RWPE1 (cell line): Measurements from ENCODE around the gene BMAL2.

Experiments
- CTCF ChIA-PET: fragments of 350-600 bp; sonication (Branson Sonifier 250); formaldehyde crosslinking; extraction: SDS; loops from one replicate; lab custom pipeline; 2021; lab: Yijun Ruan, JAX
- POLR2A ChIA-PET: fragments of 400-600 bp; formaldehyde crosslinking; extraction: SDS; loops from one replicate; lab custom pipeline; 2020; ENCODE audit warnings: antibody characterized with exemption; ENCODE audit not compliant: low non-redundant PET; lab: Yijun Ruan, JAX
- DNase-seq: peaks from one replicate; pipeline ENCODE4 v3.0.0; 2012; ENCODE audit warnings: low spot score
- H3K27ac ChIP-seq: fragments of 450-650 bp; 2 replicates; pipeline ENCODE4 v1.5.1; 2017
- TF ChIP-seq, protein P1 (sequence below): fragments of 450-650 bp; conservative IDR thresholded peaks from 2 replicates; pipeline ENCODE4 v1.5.1; 2017; ENCODE audit warnings: low read depth, mild to moderate bottlenecking

Gene BMAL2, protein sequence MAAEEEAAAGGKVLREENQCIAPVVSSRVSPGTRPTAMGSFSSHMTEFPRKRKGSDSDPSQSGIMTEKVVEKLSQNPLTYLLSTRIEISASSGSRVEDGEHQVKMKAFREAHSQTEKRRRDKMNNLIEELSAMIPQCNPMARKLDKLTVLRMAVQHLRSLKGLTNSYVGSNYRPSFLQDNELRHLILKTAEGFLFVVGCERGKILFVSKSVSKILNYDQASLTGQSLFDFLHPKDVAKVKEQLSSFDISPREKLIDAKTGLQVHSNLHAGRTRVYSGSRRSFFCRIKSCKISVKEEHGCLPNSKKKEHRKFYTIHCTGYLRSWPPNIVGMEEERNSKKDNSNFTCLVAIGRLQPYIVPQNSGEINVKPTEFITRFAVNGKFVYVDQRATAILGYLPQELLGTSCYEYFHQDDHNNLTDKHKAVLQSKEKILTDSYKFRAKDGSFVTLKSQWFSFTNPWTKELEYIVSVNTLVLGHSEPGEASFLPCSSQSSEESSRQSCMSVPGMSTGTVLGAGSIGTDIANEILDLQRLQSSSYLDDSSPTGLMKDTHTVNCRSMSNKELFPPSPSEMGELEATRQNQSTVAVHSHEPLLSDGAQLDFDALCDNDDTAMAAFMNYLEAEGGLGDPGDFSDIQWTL

DNA sequence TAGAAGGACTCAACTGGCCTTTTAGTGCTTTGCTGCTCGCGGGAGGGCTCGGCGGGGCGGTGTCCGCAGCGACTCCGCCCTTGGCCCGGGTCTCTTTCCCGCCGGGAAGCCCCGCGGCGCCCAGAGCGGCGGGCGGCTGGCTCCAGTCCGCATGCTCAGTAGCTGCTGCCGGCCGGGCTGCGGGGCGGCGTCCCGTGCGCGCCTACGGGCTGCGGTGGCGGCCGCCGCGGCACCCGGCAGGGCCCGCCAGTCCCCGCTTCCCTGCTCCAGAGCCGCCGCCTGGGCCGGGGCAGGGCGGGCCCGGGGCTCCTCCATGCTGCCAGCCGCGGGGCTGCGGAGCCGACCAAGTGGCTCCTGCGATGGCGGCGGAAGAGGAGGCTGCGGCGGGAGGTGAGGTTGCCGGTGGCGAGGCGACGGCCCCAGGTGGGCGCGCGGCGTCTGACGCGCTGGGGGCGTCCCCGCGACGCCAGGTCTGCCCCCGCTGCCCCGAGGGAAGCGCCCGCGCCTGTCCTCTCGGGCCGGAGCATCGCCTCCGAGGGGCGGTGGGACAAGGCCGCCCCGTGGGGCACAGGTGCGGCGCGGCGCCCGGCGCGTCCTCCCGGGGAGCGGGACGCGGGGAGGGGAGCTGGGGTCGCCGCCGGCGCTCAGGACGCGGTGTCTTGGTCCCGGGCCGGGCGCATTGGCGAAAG, at the start of gene BMAL2:
Gene BMAL2, plus strand, starts transcription at position 123 of the 689 bp plus-strand sequence. Its CDS starts 237 bp downstream, at position 360.
- CTCF ChIA-PET: interaction anchor here (0.6 to 1.2 kb wide), 4 partner anchors 15 to 365 kb away, joined by 3 to 4 read pairs (median 4); no protein-coding TSS in a partner anchor
- no peak within 1 kb of the TSS for H3K27ac ChIP-seq
- TF ChIP-seq, protein P1, sequence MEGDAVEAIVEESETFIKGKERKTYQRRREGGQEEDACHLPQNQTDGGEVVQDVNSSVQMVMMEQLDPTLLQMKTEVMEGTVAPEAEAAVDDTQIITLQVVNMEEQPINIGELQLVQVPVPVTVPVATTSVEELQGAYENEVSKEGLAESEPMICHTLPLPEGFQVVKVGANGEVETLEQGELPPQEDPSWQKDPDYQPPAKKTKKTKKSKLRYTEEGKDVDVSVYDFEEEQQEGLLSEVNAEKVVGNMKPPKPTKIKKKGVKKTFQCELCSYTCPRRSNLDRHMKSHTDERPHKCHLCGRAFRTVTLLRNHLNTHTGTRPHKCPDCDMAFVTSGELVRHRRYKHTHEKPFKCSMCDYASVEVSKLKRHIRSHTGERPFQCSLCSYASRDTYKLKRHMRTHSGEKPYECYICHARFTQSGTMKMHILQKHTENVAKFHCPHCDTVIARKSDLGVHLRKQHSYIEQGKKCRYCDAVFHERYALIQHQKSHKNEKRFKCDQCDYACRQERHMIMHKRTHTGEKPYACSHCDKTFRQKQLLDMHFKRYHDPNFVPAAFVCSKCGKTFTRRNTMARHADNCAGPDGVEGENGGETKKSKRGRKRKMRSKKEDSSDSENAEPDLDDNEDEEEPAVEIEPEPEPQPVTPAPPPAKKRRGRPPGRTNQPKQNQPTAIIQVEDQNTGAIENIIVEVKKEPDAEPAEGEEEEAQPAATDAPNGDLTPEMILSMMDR: no peak
- peak; percentile 29 for DNase-seq
- POLR2A ChIA-PET: no interaction called here

DNA sequence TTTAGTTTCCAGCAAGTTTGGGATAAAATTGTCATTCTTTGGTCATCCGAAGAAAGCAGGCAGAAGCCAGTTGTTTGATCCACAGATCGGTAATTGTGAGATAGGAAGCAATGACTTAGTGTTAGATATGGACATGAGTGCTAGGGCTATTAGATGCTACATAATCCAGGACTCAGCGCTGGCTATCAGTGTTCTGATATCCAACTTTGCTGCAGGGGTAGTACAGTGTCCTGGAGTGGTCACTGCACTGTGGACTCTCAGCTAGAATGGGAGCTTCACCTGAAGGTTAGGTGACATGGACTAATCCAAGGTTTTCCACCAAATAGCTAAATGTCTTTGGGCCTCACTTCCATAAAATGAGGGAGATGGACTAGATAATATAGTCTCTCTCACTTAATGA, 48.6 kb upstream of the BMAL2 start:
- TF ChIP-seq, protein P1: no peak
- CTCF ChIA-PET: no interaction called here
- no peak for DNase-seq
- no peak overlapping the region for H3K27ac ChIP-seq
- POLR2A ChIA-PET: no interaction called here

DNA sequence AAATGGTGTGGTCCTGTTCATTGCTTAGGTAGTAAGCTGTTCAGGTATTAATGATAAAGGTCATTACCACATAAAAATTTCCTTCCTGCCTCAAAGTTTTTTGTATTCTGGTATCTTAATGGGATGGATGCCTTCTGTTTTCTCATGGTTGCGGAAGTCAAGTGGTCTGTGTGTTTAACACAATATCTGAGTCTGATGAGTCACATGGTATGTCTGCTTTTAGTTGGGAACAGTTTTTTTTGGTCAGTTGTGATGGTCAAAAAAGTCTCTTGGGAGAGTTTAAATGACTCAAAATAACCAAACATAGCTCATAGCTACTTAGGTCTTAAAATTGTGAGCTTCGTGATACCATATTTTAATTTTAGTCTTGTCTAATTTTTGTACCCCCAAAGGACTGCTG, 47.9 kb upstream of the BMAL2 start:
- ChIA-PET CTCF (interaction anchor here (0.8 kb wide), 1 partner anchor 81 kb away, joined by 6 read pairs; no protein-coding TSS in a partner anchor), POLR2A (no interaction called here)
- TF ChIP-seq, protein P1: no peak
- no peak for DNase-seq
- H3K27ac ChIP-seq: no peak overlapping the region

DNA sequence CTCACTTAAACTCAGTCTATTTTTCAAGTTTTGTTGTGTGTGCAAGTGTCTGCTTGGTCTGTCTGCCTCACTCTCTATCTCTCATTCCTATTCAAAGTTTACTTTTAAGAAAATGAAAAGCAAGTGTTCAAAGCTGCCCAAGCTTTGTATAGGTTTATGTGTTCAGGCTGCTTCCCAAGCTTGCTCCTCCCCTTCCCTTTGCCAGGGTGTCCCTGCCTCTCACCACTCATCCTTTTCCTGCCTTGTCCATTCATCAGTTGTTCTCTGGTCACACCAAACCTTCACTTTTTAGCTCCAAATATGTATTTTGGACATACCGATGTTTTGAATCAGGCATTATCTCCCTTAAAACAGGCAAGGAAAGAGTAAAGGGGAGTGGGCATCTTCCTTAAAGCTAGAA, 47.2 kb upstream of the BMAL2 start:
- ChIA-PET CTCF (no interaction called here), POLR2A (no interaction called here)
- DNase-seq: no peak
- TF ChIP-seq, protein P1: no peak
- no peak overlapping the region for H3K27ac ChIP-seq

DNA sequence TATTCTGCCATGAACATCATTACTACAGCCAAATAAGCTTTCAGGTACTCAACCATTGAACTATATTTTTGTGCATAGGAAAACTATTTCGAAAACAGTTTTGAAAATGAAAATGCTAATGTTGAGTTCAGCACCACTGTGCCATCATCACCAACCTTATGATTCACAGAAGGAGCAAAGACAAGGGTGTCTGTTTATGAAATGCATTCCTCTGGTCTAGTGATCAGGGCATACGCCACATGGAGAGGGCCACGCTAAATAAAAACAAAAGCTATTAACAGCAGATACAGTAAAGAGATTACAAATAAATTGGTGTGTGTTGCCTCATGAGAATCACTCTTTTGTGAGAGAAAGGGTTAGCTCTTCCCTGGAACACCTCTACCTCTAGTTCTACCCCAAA, 43.2 kb upstream of the BMAL2 start:
- TF ChIP-seq, protein P1: no peak
- ChIA-PET CTCF (interaction anchor here (0.5 kb wide), 1 partner anchor 125 kb away, joined by 5 read pairs; no protein-coding TSS in a partner anchor), POLR2A (no interaction called here)
- H3K27ac ChIP-seq: no peak overlapping the region
- no peak for DNase-seq
